GM21723 (cell line): ENCODE data around the gene MROH2A.
"Not testable (repeated sequence)": the region's sequence is repeated elsewhere in the genome, so short reads cannot be mapped to it uniquely, and the experiment has no call there.

Experiments
- ATAC-seq: cut with Tn5 transposase; IDR thresholded peaks from one replicate; pipeline ENCODE4 v1.9.1; 2021; ENCODE audit warnings: mild to moderate bottlenecking, moderate library complexity; ENCODE audit not compliant: unreplicated experiment

MROH2A gene

GRCh38 chr2:233778030-233778429 is at the start of gene MROH2A:
Gene MROH2A, plus strand, starts transcription at chr2:233778330. Its CDS starts 1,029 bp downstream, at chr2:233779359.
- ATAC-seq: no peak

- no peak for ATAC-seq
These were observed 49.3 kb upstream of the MROH2A start, which contains the start of gene UGT1A3 for GRCh38 chr2:233728723-233729301. Gene UGT1A3, plus strand, starts transcription at chr2:233729042. Its CDS starts 85 bp downstream, at chr2:233729127.

GRCh38 chr2:233736868-233737653 is 41.1 kb upstream of the MROH2A start:
- ATAC-seq: not testable (repeated sequence)

- ATAC-seq: no peak
These were observed 37.3 kb upstream of the MROH2A start for GRCh38 chr2:233740870-233741269.

GRCh38 chr2:233743464-233744259 is 34.5 kb upstream of the MROH2A start:
- no peak for ATAC-seq

- ATAC-seq: no peak
These were observed 32.9 kb upstream of the MROH2A start for GRCh38 chr2:233745073-233745755.

GRCh38 chr2:233745838-233746237 is 32.3 kb upstream of the MROH2A start:
- ATAC-seq: not testable (repeated sequence)

- ATAC-seq: no peak
These were observed 31.5 kb upstream of the MROH2A start for GRCh38 chr2:233746475-233747282.

- no peak for ATAC-seq
These were observed 30.9 kb upstream of the MROH2A start for GRCh38 chr2:233747283-233747544.

- not testable (repeated sequence) for ATAC-seq
These were observed 27.4 kb upstream of the MROH2A start for GRCh38 chr2:233750689-233751088.

- ATAC-seq: not testable (repeated sequence)
These were observed 26.7 kb upstream of the MROH2A start for GRCh38 chr2:233751212-233752009.

GRCh38 chr2:233754872-233755611 is 23.1 kb upstream of the MROH2A start:
- no peak for ATAC-seq

GRCh38 chr2:233756429-233757081 is 21.6 kb upstream of the MROH2A start:
- ATAC-seq: no peak

- ATAC-seq: no peak
These were observed 20.0 kb upstream of the MROH2A start for GRCh38 chr2:233758141-233758540.

- no peak for ATAC-seq
These were observed 19.3 kb upstream of the MROH2A start for GRCh38 chr2:233758849-233759248.

GRCh38 chr2:233760043-233760442 is 18.1 kb upstream of the MROH2A start, which contains the start of gene UGT1A1:
Gene UGT1A1, plus strand, starts transcription at chr2:233760270. Its CDS starts 18 bp downstream, at chr2:233760288.
- ATAC-seq: no peak

- ATAC-seq: no peak
These were observed 16.9 kb upstream of the MROH2A start for GRCh38 chr2:233761040-233761769.

GRCh38 chr2:233764264-233764663 is 13.9 kb upstream of the MROH2A start:
- no peak for ATAC-seq
